Measurements from ENCODE around the gene NINL. TPM values are rescaled to one million over a fixed set of nuclear protein-coding genes. Genes with fewer than 3 reads are reported as not detected.
"Not testable (repeated sequence)": the region's sequence is repeated elsewhere in the genome, so short reads cannot be mapped to it uniquely, and the experiment has no call there.

NINL gene
- total RNA-seq (2014; rRNA removed; shearing (Covaris generic)): 33.7 and 42.6 TPM in 2 replicates

DNA sequence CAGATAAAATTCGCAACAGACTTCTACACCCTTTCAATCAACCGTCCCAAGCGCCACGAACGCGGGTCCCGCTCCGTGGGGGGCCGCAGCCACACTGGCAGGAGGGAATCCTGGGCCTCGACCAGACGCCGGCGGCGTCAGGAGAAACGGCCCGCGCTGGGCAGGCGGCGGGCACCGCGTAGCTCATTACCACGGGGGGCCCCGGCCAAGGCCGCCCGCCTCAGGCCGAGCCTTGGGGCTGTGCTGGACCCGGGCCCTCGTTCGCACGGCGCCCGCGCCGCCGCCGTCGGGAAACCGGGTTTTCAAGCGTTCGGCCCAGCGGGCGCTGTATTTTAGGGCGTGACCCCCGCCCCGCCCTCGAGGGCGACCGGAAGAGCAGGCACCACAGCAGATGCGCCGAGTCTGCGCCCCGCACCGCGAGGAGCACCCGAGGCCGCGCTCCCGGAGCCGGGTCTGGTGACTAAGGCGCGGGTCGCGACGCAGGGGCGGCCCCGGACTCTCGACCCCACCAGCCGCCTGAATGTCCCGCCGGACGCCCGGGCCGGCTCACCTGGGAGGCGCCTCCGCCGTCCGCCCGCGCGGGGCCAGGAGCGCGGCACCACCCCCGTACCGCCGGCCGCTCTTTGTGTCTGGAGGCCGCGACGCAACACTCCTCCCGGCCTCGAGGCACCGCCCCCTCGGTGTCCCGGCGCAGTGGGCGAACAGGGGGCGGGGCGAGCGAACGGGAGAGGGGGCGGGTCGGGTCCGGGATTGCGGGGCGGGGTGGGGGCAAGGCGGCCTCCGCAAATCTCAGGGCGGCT, at the start of gene NINL:
Gene NINL, minus strand, starts transcription at position 627 of the 800 bp plus-strand sequence. CDS start 58,944 bp downstream, outside the sequence.
- H3K27me3 ChIP-seq (ENCODE audit: control insufficient read depth, insufficient read depth, low read length): no peaks in the 10 kb centered on the region; the same call in 1 of the 2 replicates
- H3K4me3 ChIP-seq (ENCODE audit: insufficient read depth, low read depth, low read length): peak within 1 kb of the TSS; percentile 74
- peak; percentile 98 for DNase-seq
- no peaks in the 10 kb centered on the region for H3K36me3 ChIP-seq (replicated peaks; ENCODE audit: control insufficient read depth, insufficient read depth, low read length)

GRCh38 chr20:25632940-25633790, 47.8 kb upstream of the NINL start:
- no peak overlapping the region for H3K4me3 ChIP-seq (ENCODE audit: insufficient read depth, low read depth, low read length)
- no peak for DNase-seq
- H3K36me3 ChIP-seq (replicated peaks; ENCODE audit: control insufficient read depth, insufficient read depth, low read length): peaks cover 1% of the 10 kb centered on the region
- H3K27me3 ChIP-seq (ENCODE audit: control insufficient read depth, insufficient read depth, low read length): no peaks in the 10 kb centered on the region

- not testable (repeated sequence) for H3K4me3 ChIP-seq (ENCODE audit: insufficient read depth, low read depth, low read length); H3K36me3 ChIP-seq (replicated peaks; ENCODE audit: control insufficient read depth, insufficient read depth, low read length); DNase-seq; H3K27me3 ChIP-seq (ENCODE audit: control insufficient read depth, insufficient read depth, low read length)
Measured at GRCh38 chr20:25630615-25631014, 45.3 kb upstream of the NINL start.

DNA sequence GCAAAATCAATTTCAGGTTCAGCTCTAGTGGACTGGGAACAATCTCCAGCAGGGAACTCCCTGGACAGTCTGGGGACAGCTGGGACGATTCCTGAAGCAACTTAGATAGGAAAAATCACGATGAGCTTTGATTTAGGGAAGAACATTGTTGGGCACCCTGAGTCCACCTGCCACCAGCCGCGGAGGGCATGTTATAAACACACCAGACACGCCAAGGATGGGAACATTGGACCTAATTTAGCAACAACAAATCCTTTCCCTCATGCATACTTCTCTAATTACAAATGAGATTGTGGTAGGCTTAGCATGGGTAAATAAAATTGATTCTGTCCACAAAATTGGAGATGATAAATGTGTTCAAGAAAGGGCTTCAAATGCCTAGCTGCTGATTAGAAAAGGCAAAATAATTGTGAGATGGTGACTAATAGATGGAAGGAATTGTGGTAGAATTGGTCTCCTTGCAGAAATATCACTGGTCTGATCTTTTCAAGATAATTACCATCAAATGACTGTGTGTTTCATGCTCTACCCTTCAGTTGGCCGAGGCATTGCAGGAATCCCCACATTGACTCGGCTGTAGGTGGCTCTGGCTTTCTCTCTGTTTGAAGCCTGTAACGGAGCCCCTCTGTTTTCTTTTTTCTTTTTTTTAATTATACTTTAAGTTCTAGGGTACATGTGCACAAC, 44.6 kb upstream of the NINL start:
- no peak for DNase-seq
- H3K4me3 ChIP-seq (ENCODE audit: insufficient read depth, low read depth, low read length): no peak overlapping the region
- no peaks in the 10 kb centered on the region for H3K27me3 ChIP-seq (ENCODE audit: control insufficient read depth, insufficient read depth, low read length)
- H3K36me3 ChIP-seq (replicated peaks; ENCODE audit: control insufficient read depth, insufficient read depth, low read length): no peaks in the 10 kb centered on the region; the same call in 1 of the 2 replicates

GRCh38 chr20:25626779-25627178, 41.4 kb upstream of the NINL start:
- no peak for DNase-seq
- Histone ChIP-seq H3K27me3 (ENCODE audit: control insufficient read depth, insufficient read depth, low read length) (peaks cover 4% of the 10 kb centered on the region; the same call in 1 of the 2 replicates), H3K4me3 (ENCODE audit: insufficient read depth, low read depth, low read length) (no peak overlapping the region), H3K36me3 (replicated peaks; ENCODE audit: control insufficient read depth, insufficient read depth, low read length) (no peaks in the 10 kb centered on the region; the same call in 1 of the 2 replicates)

DNA sequence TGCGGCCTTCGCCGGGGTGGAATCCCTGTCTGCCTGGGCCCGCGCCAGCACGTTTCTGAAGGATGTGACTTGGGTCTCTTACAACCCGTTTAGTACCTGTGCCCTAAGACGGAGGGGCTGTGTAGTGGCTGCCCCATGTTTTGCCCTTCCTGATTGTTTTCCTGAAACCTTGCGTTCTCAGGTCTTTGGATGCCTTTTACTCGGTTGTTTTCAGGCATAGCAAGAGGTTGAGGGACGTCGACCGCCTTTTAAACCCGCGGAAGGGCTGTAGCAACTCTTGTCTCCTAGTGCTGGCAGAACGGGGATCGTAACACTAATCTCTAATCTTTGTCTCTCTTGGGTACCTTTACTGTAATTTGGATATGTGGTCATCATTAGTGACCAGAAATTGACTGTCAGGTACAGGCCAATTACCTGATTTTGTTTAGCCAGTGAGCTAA, 39.2 kb upstream of the NINL start:
- no peaks in the 10 kb centered on the region; the same call in 1 of the 2 replicates for H3K36me3 ChIP-seq (replicated peaks; ENCODE audit: control insufficient read depth, insufficient read depth, low read length)
- peak overlapping the region; percentile 81 for H3K4me3 ChIP-seq (ENCODE audit: insufficient read depth, low read depth, low read length)
- DNase-seq: no peak
- H3K27me3 ChIP-seq (ENCODE audit: control insufficient read depth, insufficient read depth, low read length): peaks cover 4% of the 10 kb centered on the region; the same call in 1 of the 2 replicates

DNA sequence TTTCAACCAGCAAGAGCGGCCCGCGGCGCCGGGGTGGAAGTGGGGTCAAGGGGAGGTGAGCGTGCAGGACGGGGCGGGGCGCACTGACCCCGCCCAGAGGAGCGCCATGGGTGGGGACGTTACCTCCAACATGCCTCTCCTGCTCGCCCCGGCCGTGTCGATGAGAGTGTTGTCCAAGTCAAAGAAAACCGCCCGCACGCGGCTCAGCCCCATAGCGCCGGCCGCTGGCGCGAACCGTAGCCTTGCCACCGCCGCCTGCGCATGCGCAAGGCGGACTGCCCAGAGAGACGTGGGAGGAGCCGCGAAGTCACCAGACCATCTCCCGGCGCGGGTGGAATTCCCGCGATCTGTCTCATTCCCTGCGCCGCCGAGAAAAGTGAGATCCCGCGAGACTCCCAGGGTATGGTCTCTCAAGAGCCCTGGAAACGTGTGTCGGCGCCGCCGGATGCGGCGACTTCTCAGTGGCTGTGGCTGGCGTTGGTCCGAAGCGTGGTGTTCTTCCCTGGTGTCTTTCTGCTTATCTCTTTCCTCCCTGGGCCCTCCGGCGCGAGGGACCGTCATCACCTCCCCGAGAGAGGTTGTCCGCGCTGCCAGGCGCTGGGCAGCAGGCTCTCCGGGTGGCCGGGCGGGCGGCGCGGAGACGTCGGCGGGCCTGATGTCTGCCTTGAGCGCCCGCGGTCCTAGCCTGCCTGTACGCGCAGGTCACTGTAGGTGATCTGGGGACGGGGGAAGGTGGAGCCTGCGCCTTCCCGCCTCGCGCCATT, 38.6 kb upstream of the NINL start, which contains the start of gene NANP:
Gene NANP, minus strand, starts transcription at position 279 of the 764 bp plus-strand sequence. Its CDS starts 66 bp downstream, at position 213.
- peak; percentile 94 for DNase-seq
- H3K36me3 ChIP-seq (replicated peaks; ENCODE audit: control insufficient read depth, insufficient read depth, low read length): no peaks in the 10 kb centered on the region

DNA sequence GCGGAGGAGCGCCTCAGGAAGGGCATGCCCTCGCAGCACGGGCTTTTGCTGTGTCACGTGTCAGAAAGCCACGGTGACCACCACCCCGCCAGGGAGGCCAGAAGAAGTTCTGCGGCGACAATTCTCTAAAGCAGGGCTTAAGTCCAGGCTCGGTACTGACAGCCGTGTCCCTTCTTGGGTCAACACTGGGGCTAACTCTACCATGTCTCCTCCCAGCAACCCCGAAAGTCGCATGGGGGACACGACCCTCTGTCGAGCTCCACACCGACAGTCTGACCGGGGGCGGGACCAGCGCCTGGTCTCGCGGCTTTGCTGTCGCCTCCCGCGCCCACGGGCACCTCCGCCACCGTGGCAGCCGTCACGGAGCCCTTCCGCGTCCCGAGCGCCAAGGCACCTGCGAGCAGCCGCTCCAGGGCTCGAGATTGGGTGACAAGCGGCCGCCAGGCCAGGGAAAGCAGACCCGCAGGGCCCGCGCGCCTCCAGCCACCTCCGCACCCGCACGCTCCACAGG, 37.9 kb upstream of the NINL start:
- peaks cover 4% of the 10 kb centered on the region; the same call in 1 of the 2 replicates for H3K27me3 ChIP-seq (ENCODE audit: control insufficient read depth, insufficient read depth, low read length)
- peak; percentile 66 for DNase-seq
- peak overlapping the region; percentile 81 for H3K4me3 ChIP-seq (ENCODE audit: insufficient read depth, low read depth, low read length)
- H3K36me3 ChIP-seq (replicated peaks; ENCODE audit: control insufficient read depth, insufficient read depth, low read length): no peaks in the 10 kb centered on the region

More for the DNA sequence above, 38.6 kb upstream of the NINL start, which contains the start of gene NANP:
- H3K27me3 ChIP-seq (ENCODE audit: control insufficient read depth, insufficient read depth, low read length): peaks cover 4% of the 10 kb centered on the region; the same call in 1 of the 2 replicates
- H3K4me3 ChIP-seq (ENCODE audit: insufficient read depth, low read depth, low read length): peak within 1 kb of the TSS; percentile 81

GRCh38 chr20:25622450-25623224, 37.3 kb upstream of the NINL start:
- no peak for DNase-seq
- Histone ChIP-seq H3K4me3 (ENCODE audit: insufficient read depth, low read depth, low read length) (peak overlapping the region; percentile 81), H3K36me3 (replicated peaks; ENCODE audit: control insufficient read depth, insufficient read depth, low read length) (no peaks in the 10 kb centered on the region), H3K27me3 (ENCODE audit: control insufficient read depth, insufficient read depth, low read length) (peaks cover 4% of the 10 kb centered on the region; the same call in 1 of the 2 replicates)

DNA sequence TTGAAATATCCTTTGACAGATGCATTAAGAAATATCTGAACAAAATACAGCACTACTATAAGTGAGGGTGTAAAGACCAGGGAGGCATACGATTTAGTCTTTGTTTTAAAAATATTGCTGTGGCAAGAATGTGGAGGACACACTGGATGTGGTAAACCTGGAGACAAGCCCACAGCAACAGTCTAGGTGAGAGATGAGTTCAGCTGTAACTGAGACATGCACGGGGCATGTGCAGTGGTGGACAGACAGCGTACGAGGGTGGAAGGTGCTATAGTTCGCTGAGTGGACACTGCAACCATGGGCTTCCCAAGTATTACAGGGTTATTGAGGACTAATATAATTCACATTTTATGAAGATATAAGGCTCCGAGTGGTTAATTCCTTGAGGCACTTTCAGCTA, 36.7 kb upstream of the NINL start:
- no peak for DNase-seq
- H3K4me3 ChIP-seq (ENCODE audit: insufficient read depth, low read depth, low read length): no peak overlapping the region
- no peaks in the 10 kb centered on the region for H3K36me3 ChIP-seq (replicated peaks; ENCODE audit: control insufficient read depth, insufficient read depth, low read length)
- peaks cover 4% of the 10 kb centered on the region; the same call in 1 of the 2 replicates for H3K27me3 ChIP-seq (ENCODE audit: control insufficient read depth, insufficient read depth, low read length)

DNA sequence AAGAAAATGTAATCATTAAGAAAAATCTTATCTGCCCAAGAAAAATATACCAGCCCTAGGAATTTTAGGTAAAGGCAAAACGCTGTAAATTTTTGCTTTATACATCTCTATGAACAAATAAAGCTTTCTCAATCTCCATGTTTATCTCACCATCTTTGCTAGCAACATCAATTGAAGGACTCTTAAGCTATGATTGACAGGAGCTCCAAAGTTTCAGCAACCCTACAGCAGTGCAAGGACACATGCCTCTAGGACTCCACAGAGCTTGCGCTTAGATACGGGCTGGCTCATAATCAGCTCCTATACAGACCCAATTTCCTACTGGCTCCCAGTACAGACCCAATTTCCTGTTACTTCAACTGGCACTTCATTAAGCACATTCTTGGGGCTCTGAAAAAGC, 34.2 kb upstream of the NINL start:
- no peak for DNase-seq
- Histone ChIP-seq H3K4me3 (ENCODE audit: insufficient read depth, low read depth, low read length) (no peak overlapping the region), H3K27me3 (ENCODE audit: control insufficient read depth, insufficient read depth, low read length) (peaks cover 4% of the 10 kb centered on the region; the same call in 1 of the 2 replicates), H3K36me3 (replicated peaks; ENCODE audit: control insufficient read depth, insufficient read depth, low read length) (no peaks in the 10 kb centered on the region)

DNA sequence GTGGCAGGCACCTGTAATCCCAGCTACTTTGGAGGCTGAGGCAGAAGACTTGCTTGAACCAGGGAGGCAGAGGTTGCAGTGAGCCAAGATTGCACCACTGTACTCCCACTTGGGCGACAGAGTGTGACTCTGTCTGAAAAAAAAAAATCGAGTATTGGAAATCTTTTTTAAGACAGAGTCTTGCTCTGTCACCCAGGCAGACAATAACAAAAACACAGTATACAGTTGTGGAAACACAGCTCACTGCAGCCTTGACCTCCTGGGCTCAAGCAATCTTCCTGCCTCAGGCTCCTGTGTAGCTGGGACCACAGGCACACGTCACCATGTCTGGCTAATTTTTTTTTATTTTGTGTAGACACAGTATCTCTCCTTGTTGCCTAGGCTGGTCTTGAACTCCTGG, 23.4 kb upstream of the NINL start:
- no peak overlapping the region for H3K4me3 ChIP-seq (ENCODE audit: insufficient read depth, low read depth, low read length)
- no peaks in the 10 kb centered on the region for H3K27me3 ChIP-seq (ENCODE audit: control insufficient read depth, insufficient read depth, low read length)
- no peak for DNase-seq
- H3K36me3 ChIP-seq (replicated peaks; ENCODE audit: control insufficient read depth, insufficient read depth, low read length): no peaks in the 10 kb centered on the region

Measured in H7 (cell line).